ENCODE data around the gene TMEM170B. TPM values are rescaled to one million over a fixed set of nuclear protein-coding genes. Genes with fewer than 3 reads are reported as not detected.

The TMEM170B gene
- total and polyA plus RNA-seq, 5 donors, result 1.8 to 5.7 (median 5.2) TPM

DNA sequence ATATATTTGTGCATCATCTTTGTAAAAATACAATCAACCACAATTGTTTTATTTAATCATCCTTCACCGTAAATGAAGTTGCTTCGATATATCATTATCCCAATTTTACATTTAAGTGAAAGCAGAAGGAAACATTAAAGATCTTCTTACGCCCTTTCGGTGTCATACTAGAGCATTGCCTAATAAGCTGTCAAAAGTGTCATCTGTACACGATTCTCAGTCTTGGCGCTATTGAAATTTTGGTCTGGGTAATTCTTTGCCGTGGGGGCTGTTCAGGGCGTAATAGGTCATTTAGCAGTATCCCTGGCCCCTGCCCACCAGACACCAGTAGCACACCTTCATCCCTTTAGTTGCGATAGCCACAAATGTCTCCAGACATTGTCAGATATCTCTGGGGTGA is 40.4 kb upstream of the TMEM170B start:
- 84% methylated on average over 9 of the region's 9 CpGs for WGBS
- ATAC-seq (peak in 1 of 2 donors; percentile 14), DNase-seq (no peak)
- no peaks in the 10 kb centered on the region for H3K9me3 ChIP-seq (ENCODE audit: control insufficient read depth, low read length)
- intact Hi-C loops (cut with DNase I), result loop anchor here (2.0 to 10.0 kb wide), 5 partner anchors 252 to 355 kb away; no protein-coding TSS in a partner anchor
- H3K4me1 ChIP-seq (ENCODE audit: control insufficient read depth, insufficient read depth, low read length), result peaks cover 4% of the 10 kb centered on the region
- H3K27ac ChIP-seq (ENCODE audit: low read length), result no peak overlapping the region
- no peaks in the 10 kb centered on the region for H3K27me3 ChIP-seq (ENCODE audit: control insufficient read depth, insufficient read depth)
- H3K4me3 ChIP-seq (ENCODE audit: low read length), result no peak overlapping the region

- H3K4me3 ChIP-seq (ENCODE audit: low read length), result no peak overlapping the region
- intact Hi-C loops (cut with DNase I), result loop anchor here (2.0 to 10.0 kb wide), 5 partner anchors 253 to 356 kb away; no protein-coding TSS in a partner anchor
- WGBS, result 85% methylated on average over 1 of the region's 1 CpG
- H3K27ac ChIP-seq (ENCODE audit: low read length), result no peak overlapping the region
- ATAC-seq (no peak), DNase-seq (peak in 1 of 3 donors; percentile 38)
- no peaks in the 10 kb centered on the region for H3K27me3 ChIP-seq (ENCODE audit: control insufficient read depth, insufficient read depth)
- H3K4me1 ChIP-seq (ENCODE audit: control insufficient read depth, insufficient read depth, low read length), result peaks cover 4% of the 10 kb centered on the region
- no peaks in the 10 kb centered on the region for H3K9me3 ChIP-seq (ENCODE audit: control insufficient read depth, low read length)
Measured at GRCh38 chr6:11497881-11498280, 39.7 kb upstream of the TMEM170B start.

DNA sequence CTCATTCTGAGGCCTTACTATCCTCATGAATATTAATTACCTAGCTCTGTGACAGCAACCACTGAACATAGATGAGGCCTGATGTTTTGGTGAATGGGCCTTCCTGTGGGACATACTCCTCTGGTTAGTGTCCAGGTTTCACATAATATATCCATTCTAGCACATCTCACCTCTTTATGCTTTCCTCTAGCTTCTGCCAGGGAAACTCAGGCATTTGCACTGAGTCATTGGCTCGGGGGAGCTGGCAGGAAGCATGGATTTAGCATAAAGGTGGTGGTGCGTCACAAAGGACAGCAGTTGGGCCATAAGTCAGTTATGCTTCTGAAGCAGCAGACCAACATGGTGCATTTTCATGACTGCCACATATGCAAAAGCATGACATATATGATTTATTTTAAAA is 37.5 kb upstream of the TMEM170B start:
- no peak overlapping the region for H3K27ac ChIP-seq (ENCODE audit: low read length)
- intact Hi-C loops (cut with DNase I), result no loop called here
- ATAC-seq, result no peak
- H3K27me3 ChIP-seq (ENCODE audit: control insufficient read depth, insufficient read depth), result no peaks in the 10 kb centered on the region
- WGBS, result 86% methylated on average over 2 of the region's 2 CpGs
- DNase-seq, result no peak
- no peak overlapping the region for H3K4me3 ChIP-seq (ENCODE audit: low read length)
- H3K9me3 ChIP-seq (ENCODE audit: control insufficient read depth, low read length), result no peaks in the 10 kb centered on the region
- H3K4me1 ChIP-seq (ENCODE audit: control insufficient read depth, insufficient read depth, low read length), result no peaks in the 10 kb centered on the region

DNA sequence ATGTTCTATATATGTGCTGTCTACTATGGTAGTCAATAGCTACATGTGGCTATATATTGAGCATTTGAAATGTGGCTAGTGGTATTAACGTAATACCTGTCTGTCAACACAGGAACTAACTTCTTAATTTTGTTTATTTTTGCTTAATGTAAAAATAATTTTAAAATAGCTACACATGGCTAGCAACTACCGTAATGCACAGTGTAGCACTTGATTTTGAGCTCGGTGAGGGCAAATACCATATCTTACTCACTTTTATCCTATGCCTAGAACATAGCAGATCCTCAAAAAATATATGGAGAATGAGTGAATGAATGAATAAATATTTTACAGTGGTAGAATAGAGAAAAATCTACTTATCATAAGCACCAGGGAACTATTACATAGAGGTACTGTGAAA is 28.1 kb upstream of the TMEM170B start:
- no peaks in the 10 kb centered on the region for H3K9me3 ChIP-seq (ENCODE audit: control insufficient read depth, low read length)
- WGBS, result 97% methylated on average over 3 of the region's 3 CpGs
- no peaks in the 10 kb centered on the region for H3K27me3 ChIP-seq (ENCODE audit: control insufficient read depth, insufficient read depth)
- no peak for DNase-seq
- no peak overlapping the region for H3K4me3 ChIP-seq (ENCODE audit: low read length)
- intact Hi-C loops (cut with DNase I), result no loop called here
- no peak overlapping the region for H3K27ac ChIP-seq (ENCODE audit: low read length)
- H3K4me1 ChIP-seq (ENCODE audit: control insufficient read depth, insufficient read depth, low read length), result no peaks in the 10 kb centered on the region
- no peak for ATAC-seq

DNA sequence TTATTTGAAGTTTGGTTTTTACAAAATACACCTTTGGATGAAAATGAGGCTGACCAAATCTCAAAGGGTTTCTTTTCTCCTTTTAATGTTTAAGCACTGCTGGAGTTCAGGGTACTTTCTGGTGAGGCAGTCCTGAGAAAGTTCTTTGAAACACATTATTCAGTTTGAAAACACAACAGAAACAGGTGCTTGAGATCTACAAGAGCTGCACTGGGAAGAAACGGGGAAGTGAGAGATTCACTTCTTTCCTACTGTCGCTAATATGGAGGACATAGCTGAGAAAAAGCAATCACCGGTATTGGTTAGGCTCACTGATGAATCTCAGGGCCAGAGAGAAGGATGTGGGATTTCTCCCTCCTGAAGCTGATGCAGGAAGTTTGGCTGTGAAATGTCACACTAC is 22.9 kb upstream of the TMEM170B start:
- Histone ChIP-seq H3K27ac (ENCODE audit: low read length) (no peak overlapping the region), H3K27me3 (ENCODE audit: control insufficient read depth, insufficient read depth) (no peaks in the 10 kb centered on the region), H3K4me1 (ENCODE audit: control insufficient read depth, insufficient read depth, low read length) (no peaks in the 10 kb centered on the region), H3K9me3 (ENCODE audit: control insufficient read depth, low read length) (no peaks in the 10 kb centered on the region), H3K4me3 (ENCODE audit: low read length) (no peak overlapping the region)
- ATAC-seq (no peak), DNase-seq (no peak)
- intact Hi-C loops (cut with DNase I), result no loop called here
- 76% methylated on average over 3 of the region's 3 CpGs for WGBS

GRCh38 chr6:11515763-11516162 is 21.8 kb upstream of the TMEM170B start:
- ATAC-seq (no peak), DNase-seq (no peak)
- Histone ChIP-seq H3K9me3 (ENCODE audit: control insufficient read depth, low read length) (no peaks in the 10 kb centered on the region), H3K4me1 (ENCODE audit: control insufficient read depth, insufficient read depth, low read length) (no peaks in the 10 kb centered on the region), H3K27me3 (ENCODE audit: control insufficient read depth, insufficient read depth) (no peaks in the 10 kb centered on the region), H3K4me3 (ENCODE audit: low read length) (no peak overlapping the region), H3K27ac (ENCODE audit: low read length) (no peak overlapping the region)
- WGBS, result 63% methylated on average over 3 of the region's 3 CpGs
- intact Hi-C loops (cut with DNase I), result no loop called here

DNA sequence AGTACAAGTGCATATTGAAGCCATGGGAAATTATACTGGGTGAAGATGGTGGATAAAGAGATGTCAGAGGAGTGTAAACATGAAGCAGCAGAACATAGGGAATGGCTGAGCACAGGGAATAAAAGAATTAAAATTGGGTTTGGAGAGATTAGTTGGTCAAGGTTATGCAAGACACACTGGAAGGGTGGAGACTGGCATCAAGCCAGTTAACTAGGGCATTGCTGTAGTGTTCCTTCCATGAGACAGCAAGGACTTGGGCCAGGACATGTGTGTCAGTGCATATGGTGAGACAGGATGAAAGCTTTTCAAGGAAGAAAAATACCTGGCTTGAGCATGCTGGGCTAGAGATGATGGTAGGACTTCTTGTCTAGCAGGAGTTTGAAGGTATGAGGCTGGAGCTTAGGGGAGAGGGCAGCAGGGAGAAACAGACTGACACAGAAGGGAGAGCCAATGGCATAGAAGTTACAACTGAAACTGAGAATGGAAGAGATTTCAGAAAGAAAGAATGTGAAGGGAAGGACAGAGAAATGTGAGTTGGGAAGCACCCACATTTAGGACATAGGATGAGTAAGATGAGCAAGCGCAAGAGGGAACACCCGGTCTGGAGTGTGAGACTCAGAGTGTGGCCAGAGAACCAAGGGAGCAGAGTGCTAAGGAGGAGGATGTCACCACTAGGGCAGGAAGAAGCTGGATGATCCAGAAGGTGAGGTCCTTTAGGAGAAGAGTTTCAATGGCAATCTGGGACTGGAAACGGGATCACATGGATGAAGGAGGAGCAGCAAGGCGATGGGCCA is 14.5 kb upstream of the TMEM170B start:
- H3K4me1 ChIP-seq (ENCODE audit: control insufficient read depth, insufficient read depth, low read length), result no peaks in the 10 kb centered on the region
- DNase-seq, result peak in 2 of 3 donors; percentile 39 to 43
- H3K27ac ChIP-seq (ENCODE audit: low read length), result no peak overlapping the region
- ATAC-seq, result peak; percentile 48 to 55
- intact Hi-C loops (cut with DNase I), result no loop called here
- no peaks in the 10 kb centered on the region for H3K27me3 ChIP-seq (ENCODE audit: control insufficient read depth, insufficient read depth)
- no peak overlapping the region for H3K4me3 ChIP-seq (ENCODE audit: low read length)
- H3K9me3 ChIP-seq (ENCODE audit: control insufficient read depth, low read length), result no peaks in the 10 kb centered on the region
- 91% methylated on average over 4 of the region's 4 CpGs for WGBS

- peak; percentile 67 to 75 for ATAC-seq
- intact Hi-C loops (cut with DNase I), result no loop called here
- Histone ChIP-seq H3K4me1 (ENCODE audit: control insufficient read depth, insufficient read depth, low read length) (no peaks in the 10 kb centered on the region), H3K4me3 (ENCODE audit: low read length) (no peak overlapping the region), H3K9me3 (ENCODE audit: control insufficient read depth, low read length) (no peaks in the 10 kb centered on the region), H3K27me3 (ENCODE audit: control insufficient read depth, insufficient read depth) (no peaks in the 10 kb centered on the region), H3K27ac (ENCODE audit: low read length) (no peak overlapping the region)
- DNase-seq, result peak in 1 of 3 donors; percentile 35
- 84% methylated on average over 2 of the region's 2 CpGs for WGBS
Measured at GRCh38 chr6:11525468-11526155, 11.9 kb upstream of the TMEM170B start.

- DNase-seq, result no peak
- no peak overlapping the region for H3K27ac ChIP-seq (ENCODE audit: low read length)
- H3K4me1 ChIP-seq (ENCODE audit: control insufficient read depth, insufficient read depth, low read length), result no peaks in the 10 kb centered on the region
- no peak overlapping the region for H3K4me3 ChIP-seq (ENCODE audit: low read length)
- WGBS, result 84% methylated on average over 3 of the region's 3 CpGs
- no peaks in the 10 kb centered on the region for H3K27me3 ChIP-seq (ENCODE audit: control insufficient read depth, insufficient read depth)
- no peak for ATAC-seq
- H3K9me3 ChIP-seq (ENCODE audit: control insufficient read depth, low read length), result no peaks in the 10 kb centered on the region
- intact Hi-C loops (cut with DNase I), result no loop called here
Measured at GRCh38 chr6:11526156-11526505, 11.4 kb upstream of the TMEM170B start.

- ATAC-seq (no peak), DNase-seq (no peak)
- Histone ChIP-seq H3K27ac (ENCODE audit: low read length) (no peak overlapping the region), H3K27me3 (ENCODE audit: control insufficient read depth, insufficient read depth) (no peaks in the 10 kb centered on the region), H3K4me1 (ENCODE audit: control insufficient read depth, insufficient read depth, low read length) (no peaks in the 10 kb centered on the region), H3K4me3 (ENCODE audit: low read length) (no peak overlapping the region), H3K9me3 (ENCODE audit: control insufficient read depth, low read length) (no peaks in the 10 kb centered on the region)
- intact Hi-C loops (cut with DNase I), result no loop called here
Measured at GRCh38 chr6:11527274-11527870, 10.2 kb upstream of the TMEM170B start.

GRCh38 chr6:11528996-11529395 is 8.6 kb upstream of the TMEM170B start:
- H3K4me3 ChIP-seq (ENCODE audit: low read length), result no peak overlapping the region
- H3K4me1 ChIP-seq (ENCODE audit: control insufficient read depth, insufficient read depth, low read length), result no peaks in the 10 kb centered on the region
- DNase-seq, result no peak
- H3K27me3 ChIP-seq (ENCODE audit: control insufficient read depth, insufficient read depth), result no peaks in the 10 kb centered on the region
- intact Hi-C loops (cut with DNase I), result no loop called here
- no peaks in the 10 kb centered on the region for H3K9me3 ChIP-seq (ENCODE audit: control insufficient read depth, low read length)
- ATAC-seq, result no peak
- no peak overlapping the region for H3K27ac ChIP-seq (ENCODE audit: low read length)
- 72% methylated on average over 2 of the region's 2 CpGs for WGBS
